H1 (cell line): ENCODE results near the gene COX7A1.

Source experiments
- BCL11A ChIP-seq, 2 experiments: IDR thresholded peaks; one replicate each; pipeline ENCODE4 v1.6.1; 2011; ENCODE audit warnings: low read depth in 2 of 2, low read length in 2 of 2, mild to moderate bottlenecking in 2 of 2
- BRCA1 ChIP-seq: IDR thresholded peaks from 2 replicates; pipeline ENCODE4 v1.6.1; 2012; ENCODE audit warnings: low read depth, low read length, improper control_type of control experiment
- CTCF ChIP-seq, 3 experiments: IDR thresholded peaks; 1 replicate in 2 of 3; 2 replicates in 1 of 3; pipeline versions ENCODE4 v1.5.1 to v1.6.1; 2011; ENCODE audit warnings: low read length in 3 of 3, mild to moderate bottlenecking in 3 of 3, inconsistent platforms in 2 of 3, low read depth in 1 of 3, moderate library complexity in 1 of 3; ENCODE audit not compliant: insufficient read depth in 1 of 3; ENCODE audit errors: control extremely low read depth in 1 of 3
- EZH2 ChIP-seq: fragments of 200-600 bp; sonication (generic); IDR thresholded peaks from 2 replicates; pipeline ENCODE4 v1.7.1; 2012; ENCODE audit warnings: low read depth, mild to moderate bottlenecking, moderate library complexity, low read length, inconsistent platforms; ENCODE audit not compliant: severe bottlenecking
- HDAC6 ChIP-seq: IDR thresholded peaks from one replicate; pipeline ENCODE4 v1.7.1; 2012; ENCODE audit warnings: low read depth, mild to moderate bottlenecking, inconsistent platforms, low read length, moderate library complexity
- JUND ChIP-seq: IDR thresholded peaks from 2 replicates; pipeline ENCODE4 v1.6.1; 2011; ENCODE audit warnings: mild to moderate bottlenecking, improper control_type of control experiment, low read length
- MAX ChIP-seq: IDR thresholded peaks from 2 replicates; pipeline ENCODE4 v1.6.1; 2012; ENCODE audit warnings: inconsistent platforms
- POLR2A ChIP-seq, 2 experiments: IDR thresholded peaks; 1 replicate in 1 of 2; 2 replicates in 1 of 2; pipeline ENCODE4 v1.6.1; 2011; ENCODE audit warnings: low read depth in 2 of 2, low read length in 2 of 2, mild to moderate bottlenecking in 2 of 2; ENCODE audit errors: control extremely low read depth in 1 of 2
- POLR2AphosphoS5 ChIP-seq: IDR thresholded peaks from 2 replicates; pipeline ENCODE4 v1.6.1; 2011; ENCODE audit warnings: low read depth, low read length
- RBBP5 ChIP-seq: IDR thresholded peaks from 2 replicates; pipeline ENCODE4 v1.7.1; 2012; ENCODE audit warnings: low read depth, mild to moderate bottlenecking, inconsistent platforms, low read length, moderate library complexity, borderline replicate concordance
- RFX5 ChIP-seq: IDR thresholded peaks from 2 replicates; pipeline ENCODE4 v1.6.1; 2011; ENCODE audit warnings: low read depth, low read length, improper control_type of control experiment, borderline replicate concordance
- RXRA ChIP-seq: IDR thresholded peaks from 2 replicates; pipeline ENCODE4 v1.6.1; 2011; ENCODE audit warnings: low read depth, mild to moderate bottlenecking, low read length, moderate library complexity; ENCODE audit not compliant: insufficient read depth
- TF ChIP-seq, protein P1 (sequence below): fragments of 300-600 bp; sonication (generic); IDR thresholded peaks from 2 replicates; pipeline ENCODE4 v1.7.1; 2012; ENCODE audit warnings: low read length, moderate library complexity, mild to moderate bottlenecking, inconsistent platforms; ENCODE audit not compliant: insufficient replicate concordance

DNA sequence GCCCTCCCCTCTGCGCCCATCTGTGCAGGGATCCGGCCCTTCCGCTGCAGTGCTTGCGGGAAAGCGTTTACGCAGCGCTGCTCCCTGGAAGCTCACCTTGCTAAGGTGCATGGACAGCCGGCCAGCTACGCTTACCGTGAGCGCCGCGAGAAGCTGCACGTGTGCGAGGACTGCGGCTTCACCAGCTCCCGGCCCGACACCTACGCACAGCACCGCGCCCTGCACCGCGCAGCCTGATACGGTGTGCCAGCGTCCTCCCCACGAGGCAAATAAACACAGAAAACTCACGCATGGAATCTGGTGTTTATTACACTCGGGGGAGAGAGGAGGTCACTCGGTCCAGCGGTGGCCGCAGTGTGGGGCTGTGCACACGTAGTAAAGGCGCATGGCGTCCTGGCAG lies 38.8 kb downstream of the COX7A1 start:
- TF ChIP-seq BRCA1 = no peak
- TF ChIP-seq MAX = no peak
- no peak for TF ChIP-seq HDAC6
- TF ChIP-seq CTCF (IDR thresholded peaks at IDR 0.05; ENCODE audit: control extremely low read depth in 1 of 3, insufficient read depth in 1 of 3, low read depth in 1 of 3, low read length in 3 of 3) = no peak
- no peak for TF ChIP-seq POLR2AphosphoS5
- TF ChIP-seq RXRA = no peak
- TF ChIP-seq RFX5 = no peak
- TF ChIP-seq RBBP5 = no peak
- no peak for TF ChIP-seq BCL11A (IDR thresholded peaks at IDR 0.05; ENCODE audit: low read depth in 2 of 2, low read length in 2 of 2)
- TF ChIP-seq EZH2 = no peak
- no peak for TF ChIP-seq POLR2A (IDR thresholded peaks at IDR 0.05; ENCODE audit: control extremely low read depth in 1 of 2, low read depth in 2 of 2, low read length in 2 of 2)
- TF ChIP-seq, protein P1, sequence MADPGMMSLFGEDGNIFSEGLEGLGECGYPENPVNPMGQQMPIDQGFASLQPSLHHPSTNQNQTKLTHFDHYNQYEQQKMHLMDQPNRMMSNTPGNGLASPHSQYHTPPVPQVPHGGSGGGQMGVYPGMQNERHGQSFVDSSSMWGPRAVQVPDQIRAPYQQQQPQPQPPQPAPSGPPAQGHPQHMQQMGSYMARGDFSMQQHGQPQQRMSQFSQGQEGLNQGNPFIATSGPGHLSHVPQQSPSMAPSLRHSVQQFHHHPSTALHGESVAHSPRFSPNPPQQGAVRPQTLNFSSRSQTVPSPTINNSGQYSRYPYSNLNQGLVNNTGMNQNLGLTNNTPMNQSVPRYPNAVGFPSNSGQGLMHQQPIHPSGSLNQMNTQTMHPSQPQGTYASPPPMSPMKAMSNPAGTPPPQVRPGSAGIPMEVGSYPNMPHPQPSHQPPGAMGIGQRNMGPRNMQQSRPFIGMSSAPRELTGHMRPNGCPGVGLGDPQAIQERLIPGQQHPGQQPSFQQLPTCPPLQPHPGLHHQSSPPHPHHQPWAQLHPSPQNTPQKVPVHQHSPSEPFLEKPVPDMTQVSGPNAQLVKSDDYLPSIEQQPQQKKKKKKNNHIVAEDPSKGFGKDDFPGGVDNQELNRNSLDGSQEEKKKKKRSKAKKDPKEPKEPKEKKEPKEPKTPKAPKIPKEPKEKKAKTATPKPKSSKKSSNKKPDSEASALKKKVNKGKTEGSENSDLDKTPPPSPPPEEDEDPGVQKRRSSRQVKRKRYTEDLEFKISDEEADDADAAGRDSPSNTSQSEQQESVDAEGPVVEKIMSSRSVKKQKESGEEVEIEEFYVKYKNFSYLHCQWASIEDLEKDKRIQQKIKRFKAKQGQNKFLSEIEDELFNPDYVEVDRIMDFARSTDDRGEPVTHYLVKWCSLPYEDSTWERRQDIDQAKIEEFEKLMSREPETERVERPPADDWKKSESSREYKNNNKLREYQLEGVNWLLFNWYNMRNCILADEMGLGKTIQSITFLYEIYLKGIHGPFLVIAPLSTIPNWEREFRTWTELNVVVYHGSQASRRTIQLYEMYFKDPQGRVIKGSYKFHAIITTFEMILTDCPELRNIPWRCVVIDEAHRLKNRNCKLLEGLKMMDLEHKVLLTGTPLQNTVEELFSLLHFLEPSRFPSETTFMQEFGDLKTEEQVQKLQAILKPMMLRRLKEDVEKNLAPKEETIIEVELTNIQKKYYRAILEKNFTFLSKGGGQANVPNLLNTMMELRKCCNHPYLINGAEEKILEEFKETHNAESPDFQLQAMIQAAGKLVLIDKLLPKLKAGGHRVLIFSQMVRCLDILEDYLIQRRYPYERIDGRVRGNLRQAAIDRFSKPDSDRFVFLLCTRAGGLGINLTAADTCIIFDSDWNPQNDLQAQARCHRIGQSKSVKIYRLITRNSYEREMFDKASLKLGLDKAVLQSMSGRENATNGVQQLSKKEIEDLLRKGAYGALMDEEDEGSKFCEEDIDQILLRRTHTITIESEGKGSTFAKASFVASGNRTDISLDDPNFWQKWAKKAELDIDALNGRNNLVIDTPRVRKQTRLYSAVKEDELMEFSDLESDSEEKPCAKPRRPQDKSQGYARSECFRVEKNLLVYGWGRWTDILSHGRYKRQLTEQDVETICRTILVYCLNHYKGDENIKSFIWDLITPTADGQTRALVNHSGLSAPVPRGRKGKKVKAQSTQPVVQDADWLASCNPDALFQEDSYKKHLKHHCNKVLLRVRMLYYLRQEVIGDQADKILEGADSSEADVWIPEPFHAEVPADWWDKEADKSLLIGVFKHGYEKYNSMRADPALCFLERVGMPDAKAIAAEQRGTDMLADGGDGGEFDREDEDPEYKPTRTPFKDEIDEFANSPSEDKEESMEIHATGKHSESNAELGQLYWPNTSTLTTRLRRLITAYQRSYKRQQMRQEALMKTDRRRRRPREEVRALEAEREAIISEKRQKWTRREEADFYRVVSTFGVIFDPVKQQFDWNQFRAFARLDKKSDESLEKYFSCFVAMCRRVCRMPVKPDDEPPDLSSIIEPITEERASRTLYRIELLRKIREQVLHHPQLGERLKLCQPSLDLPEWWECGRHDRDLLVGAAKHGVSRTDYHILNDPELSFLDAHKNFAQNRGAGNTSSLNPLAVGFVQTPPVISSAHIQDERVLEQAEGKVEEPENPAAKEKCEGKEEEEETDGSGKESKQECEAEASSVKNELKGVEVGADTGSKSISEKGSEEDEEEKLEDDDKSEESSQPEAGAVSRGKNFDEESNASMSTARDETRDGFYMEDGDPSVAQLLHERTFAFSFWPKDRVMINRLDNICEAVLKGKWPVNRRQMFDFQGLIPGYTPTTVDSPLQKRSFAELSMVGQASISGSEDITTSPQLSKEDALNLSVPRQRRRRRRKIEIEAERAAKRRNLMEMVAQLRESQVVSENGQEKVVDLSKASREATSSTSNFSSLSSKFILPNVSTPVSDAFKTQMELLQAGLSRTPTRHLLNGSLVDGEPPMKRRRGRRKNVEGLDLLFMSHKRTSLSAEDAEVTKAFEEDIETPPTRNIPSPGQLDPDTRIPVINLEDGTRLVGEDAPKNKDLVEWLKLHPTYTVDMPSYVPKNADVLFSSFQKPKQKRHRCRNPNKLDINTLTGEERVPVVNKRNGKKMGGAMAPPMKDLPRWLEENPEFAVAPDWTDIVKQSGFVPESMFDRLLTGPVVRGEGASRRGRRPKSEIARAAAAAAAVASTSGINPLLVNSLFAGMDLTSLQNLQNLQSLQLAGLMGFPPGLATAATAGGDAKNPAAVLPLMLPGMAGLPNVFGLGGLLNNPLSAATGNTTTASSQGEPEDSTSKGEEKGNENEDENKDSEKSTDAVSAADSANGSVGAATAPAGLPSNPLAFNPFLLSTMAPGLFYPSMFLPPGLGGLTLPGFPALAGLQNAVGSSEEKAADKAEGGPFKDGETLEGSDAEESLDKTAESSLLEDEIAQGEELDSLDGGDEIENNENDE = no peak
- no peak for TF ChIP-seq JUND
